LNCAP (cell line): ENCODE results near the gene ZNRF2.

Experiments
- TF ChIP-seq, protein P1 (sequence below): fragments of 450-650 bp; IDR thresholded peaks from 2 replicates; pipeline ENCODE4 v1.5.1; 2017; ENCODE audit warnings: mild to moderate bottlenecking

Gene ZNRF2

GRCh38 chr7:30278376-30278775, 6.0 kb upstream of the ZNRF2 start:
- TF ChIP-seq, protein P1, sequence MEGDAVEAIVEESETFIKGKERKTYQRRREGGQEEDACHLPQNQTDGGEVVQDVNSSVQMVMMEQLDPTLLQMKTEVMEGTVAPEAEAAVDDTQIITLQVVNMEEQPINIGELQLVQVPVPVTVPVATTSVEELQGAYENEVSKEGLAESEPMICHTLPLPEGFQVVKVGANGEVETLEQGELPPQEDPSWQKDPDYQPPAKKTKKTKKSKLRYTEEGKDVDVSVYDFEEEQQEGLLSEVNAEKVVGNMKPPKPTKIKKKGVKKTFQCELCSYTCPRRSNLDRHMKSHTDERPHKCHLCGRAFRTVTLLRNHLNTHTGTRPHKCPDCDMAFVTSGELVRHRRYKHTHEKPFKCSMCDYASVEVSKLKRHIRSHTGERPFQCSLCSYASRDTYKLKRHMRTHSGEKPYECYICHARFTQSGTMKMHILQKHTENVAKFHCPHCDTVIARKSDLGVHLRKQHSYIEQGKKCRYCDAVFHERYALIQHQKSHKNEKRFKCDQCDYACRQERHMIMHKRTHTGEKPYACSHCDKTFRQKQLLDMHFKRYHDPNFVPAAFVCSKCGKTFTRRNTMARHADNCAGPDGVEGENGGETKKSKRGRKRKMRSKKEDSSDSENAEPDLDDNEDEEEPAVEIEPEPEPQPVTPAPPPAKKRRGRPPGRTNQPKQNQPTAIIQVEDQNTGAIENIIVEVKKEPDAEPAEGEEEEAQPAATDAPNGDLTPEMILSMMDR = no peak

- TF ChIP-seq, protein P1 = no peak
Measured at GRCh38 chr7:30278849-30279652, 5.3 kb upstream of the ZNRF2 start.

GRCh38 chr7:30279653-30279904, 4.8 kb upstream of the ZNRF2 start:
- TF ChIP-seq, protein P1 = no peak

DNA sequence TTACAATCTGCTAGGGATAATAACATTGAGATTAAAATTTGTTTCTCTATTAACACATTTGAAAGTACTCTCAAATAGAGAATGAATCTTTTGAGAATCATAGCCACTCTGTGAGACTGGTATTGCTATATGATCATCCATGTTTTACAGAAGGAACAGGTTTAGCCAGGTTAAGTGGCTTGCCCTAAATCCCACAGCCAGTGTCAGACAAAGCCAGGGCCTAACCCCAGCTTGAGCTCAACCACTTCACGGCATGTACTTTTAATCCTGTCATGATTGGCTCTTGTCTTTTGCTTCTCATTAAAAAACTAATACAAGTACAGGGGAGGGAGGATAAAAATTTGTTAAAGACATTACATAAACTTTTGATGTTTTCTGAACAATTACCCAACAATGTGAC, 3.8 kb upstream of the ZNRF2 start:
- TF ChIP-seq, protein P1 = no peak

DNA sequence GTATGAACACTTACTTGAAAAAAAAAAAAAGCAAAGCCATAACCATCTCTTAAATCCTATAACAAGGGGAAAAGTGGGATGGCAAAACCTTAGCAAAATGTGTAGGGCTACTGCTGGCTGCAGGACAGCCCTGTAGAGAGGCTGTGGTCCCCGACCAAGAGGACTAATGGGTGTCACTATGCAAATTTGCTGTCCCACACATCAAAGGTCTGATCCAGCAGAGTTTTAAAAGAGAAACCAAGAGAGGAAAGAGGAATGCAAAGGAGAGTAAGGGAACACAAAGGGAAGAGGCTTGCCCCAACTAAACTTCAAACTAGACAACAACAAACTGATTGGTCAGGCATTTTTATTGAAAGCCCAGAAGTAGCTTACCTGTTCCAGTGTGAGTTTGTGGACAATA, 3.1 kb upstream of the ZNRF2 start:
- TF ChIP-seq, protein P1 = no peak

DNA sequence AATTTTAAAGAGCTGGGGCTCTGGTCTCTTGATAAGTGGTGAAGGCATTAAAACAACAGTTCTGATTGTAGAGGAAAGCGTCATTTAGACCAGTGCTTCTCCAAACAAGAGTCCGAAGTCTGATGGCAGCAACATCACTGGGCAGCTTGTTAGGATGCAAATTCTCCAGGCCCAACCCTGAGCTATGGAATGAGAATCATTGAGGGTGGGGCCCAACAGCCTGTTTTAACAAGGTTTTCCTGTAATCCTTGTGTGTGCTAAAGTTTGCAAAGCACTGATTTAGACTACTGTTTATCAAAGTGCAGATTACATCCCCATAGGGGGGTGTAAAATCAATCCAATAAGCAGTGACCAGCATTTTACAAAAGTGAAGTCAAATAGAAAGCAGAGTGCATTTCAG, 2.6 kb upstream of the ZNRF2 start:
- TF ChIP-seq, protein P1 = no peak

DNA sequence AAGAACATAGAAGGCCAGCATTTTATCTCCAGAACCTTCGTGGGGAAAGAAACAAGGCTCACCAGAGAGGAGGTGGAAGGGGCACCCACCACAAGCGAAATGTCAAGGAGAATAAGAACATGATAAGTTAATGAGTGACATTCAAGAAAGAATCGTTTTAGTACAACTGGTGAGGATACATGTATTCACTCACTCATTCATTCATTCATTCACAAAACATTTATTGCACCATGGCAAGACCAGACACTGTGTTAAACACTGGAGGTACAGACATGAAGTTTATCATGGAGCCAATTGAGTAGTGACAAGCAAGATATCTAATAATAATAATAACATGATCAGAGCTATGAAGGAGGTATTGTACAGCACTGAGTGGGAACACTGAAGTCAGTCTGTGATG, 1.7 kb upstream of the ZNRF2 start:
- TF ChIP-seq, protein P1 = no peak

DNA sequence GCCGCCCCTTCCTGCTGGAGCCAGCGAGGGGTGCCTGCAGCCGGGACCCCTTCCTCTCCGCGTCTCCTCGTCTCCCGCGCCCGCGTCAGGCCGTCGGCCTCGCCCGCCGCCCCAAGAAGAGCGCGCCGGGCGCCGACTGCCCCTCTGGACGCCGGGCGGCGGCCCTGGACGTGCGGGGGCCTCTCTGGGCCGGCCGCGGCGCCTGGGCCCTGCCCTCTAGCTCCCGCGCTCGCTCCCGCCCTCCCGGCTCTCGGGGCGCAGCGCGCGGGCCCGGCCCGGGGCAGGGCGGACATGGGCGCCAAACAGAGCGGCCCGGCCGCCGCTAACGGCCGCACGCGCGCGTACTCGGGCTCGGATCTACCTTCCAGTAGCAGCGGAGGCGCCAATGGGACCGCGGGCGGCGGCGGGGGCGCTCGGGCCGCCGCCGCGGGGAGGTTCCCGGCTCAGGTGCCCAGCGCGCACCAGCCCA, 704 bp downstream of the ZNRF2 start:
- TF ChIP-seq, protein P1 = no peak
